Stromal cell of bone marrow (primary cell): ENCODE measurements around the gene MYO15B.
A peak's percentile ranks its signal among the peaks of the same experiment; 100 is the strongest.
"Not testable (repeated sequence)": the region's sequence is repeated elsewhere in the genome, so short reads cannot be mapped to it uniquely, and the experiment has no call there.

Experiments used
- DNase-seq: peaks from one replicate; pipeline ENCODE4 v3.0.0-alpha.2; 2012; ENCODE audit warnings: low read depth

The MYO15B gene

GRCh38 chr17:75575728-75576127, 11.9 kb upstream of the MYO15B start:
- no peak for DNase-seq

- DNase-seq = no peak
Observed at GRCh38 chr17:75576661-75577060, 10.9 kb upstream of the MYO15B start.

GRCh38 chr17:75581121-75581725, 6.4 kb upstream of the MYO15B start:
- not testable (repeated sequence) for DNase-seq

- not testable (repeated sequence) for DNase-seq
Observed at GRCh38 chr17:75583197-75583596, 4.4 kb upstream of the MYO15B start.

GRCh38 chr17:75584849-75585175, 2.8 kb upstream of the MYO15B start:
- DNase-seq = no peak

- DNase-seq = no peak
Observed at GRCh38 chr17:75588596-75589011, 1.0 kb downstream of the MYO15B start.

- DNase-seq = peak; percentile 51
Observed at GRCh38 chr17:75589012-75589918, 1.7 kb downstream of the MYO15B start.

GRCh38 chr17:75589919-75590303, 2.3 kb downstream of the MYO15B start:
- DNase-seq = no peak

GRCh38 chr17:75590314-75590761, 2.7 kb downstream of the MYO15B start:
- no peak for DNase-seq

GRCh38 chr17:75590849-75591721, 3.5 kb downstream of the MYO15B start:
- DNase-seq = no peak

GRCh38 chr17:75591722-75592302, 4.2 kb downstream of the MYO15B start:
- no peak for DNase-seq

GRCh38 chr17:75592348-75593020, 4.9 kb downstream of the MYO15B start:
- no peak for DNase-seq

GRCh38 chr17:75593430-75593829, 5.8 kb downstream of the MYO15B start:
- not testable (repeated sequence) for DNase-seq

GRCh38 chr17:75594499-75595283, 7.1 kb downstream of the MYO15B start:
- no peak for DNase-seq

- no peak for DNase-seq
Observed at GRCh38 chr17:75595284-75595919, 7.8 kb downstream of the MYO15B start.

- no peak for DNase-seq
Observed at GRCh38 chr17:75595920-75596313, 8.3 kb downstream of the MYO15B start.

GRCh38 chr17:75596320-75597087, 8.9 kb downstream of the MYO15B start:
- no peak for DNase-seq

- no peak for DNase-seq
Observed at GRCh38 chr17:75601057-75601987, 13.7 kb downstream of the MYO15B start.
